Ishikawa (cell line): ENCODE results near the gene TLK1.
A peak's percentile ranks its signal among the peaks of the same experiment; 100 is the strongest.

ENCODE experiments used
- CEBPB ChIP-seq: IDR thresholded peaks from 2 replicates; pipeline ENCODE4 v1.6.1; 2012
- CREB1 ChIP-seq: IDR thresholded peaks from 2 replicates; pipeline ENCODE4 v1.6.1; 2012; ENCODE audit warnings: low read depth
- EP300 ChIP-seq: IDR thresholded peaks from 2 replicates; pipeline ENCODE4 v1.6.1; 2012; ENCODE audit warnings: borderline replicate concordance
- FOXM1 ChIP-seq: IDR thresholded peaks from 2 replicates; pipeline ENCODE4 v1.6.1; 2012; ENCODE audit warnings: low read depth, borderline replicate concordance
- RAD21 ChIP-seq: IDR thresholded peaks from 2 replicates; pipeline ENCODE4 v1.6.1; 2012; ENCODE audit warnings: low read depth
- TAF1 ChIP-seq: IDR thresholded peaks from 2 replicates; pipeline ENCODE4 v1.6.1; 2012; ENCODE audit warnings: low read depth, mild to moderate bottlenecking
- TEAD4 ChIP-seq: IDR thresholded peaks from 2 replicates; pipeline ENCODE4 v1.6.1; 2012
- YY1 ChIP-seq: IDR thresholded peaks from 2 replicates; pipeline ENCODE4 v1.6.1; 2012; ENCODE audit warnings: low read depth
- TF ChIP-seq, protein P1 (sequence below): IDR thresholded peaks from 2 replicates; pipeline ENCODE4 v1.6.1; 2012
- TF ChIP-seq, protein P2 (sequence below): IDR thresholded peaks from 2 replicates; pipeline ENCODE4 v1.6.1; 2012
- TF ChIP-seq, protein P3 (sequence below): IDR thresholded peaks from 2 replicates; pipeline ENCODE4 v1.6.1; 2012; ENCODE audit warnings: low read depth, mild to moderate bottlenecking

DNA sequence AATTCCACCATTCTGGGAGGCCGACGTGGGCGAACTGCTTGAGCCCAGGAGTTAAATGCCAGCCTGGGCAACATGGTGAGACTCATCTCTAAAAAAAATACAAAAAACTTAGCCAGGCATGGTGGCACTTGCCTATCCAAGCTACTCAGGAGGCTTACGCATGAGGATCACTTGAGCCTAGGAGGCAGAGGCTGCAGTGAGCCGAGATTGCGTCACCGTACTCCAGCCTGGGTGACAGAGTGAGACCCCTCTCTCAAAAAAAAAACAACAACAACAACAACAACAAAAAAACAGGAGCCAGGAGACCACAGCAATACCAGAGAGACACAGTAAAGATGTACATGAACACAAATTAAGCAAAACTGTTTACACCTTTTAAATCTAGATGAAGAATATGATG lies 52.9 kb downstream of the TLK1 start:
- TF ChIP-seq TAF1 (no peak), EP300 (no peak), FOXM1 (no peak), CEBPB (0 out of 2 replicates have a peak, but pooled peaks have one; percentile 35), CREB1 (no peak), RAD21 (no peak), YY1 (no peak), TEAD4 (no peak)
- TF ChIP-seq, protein P1, sequence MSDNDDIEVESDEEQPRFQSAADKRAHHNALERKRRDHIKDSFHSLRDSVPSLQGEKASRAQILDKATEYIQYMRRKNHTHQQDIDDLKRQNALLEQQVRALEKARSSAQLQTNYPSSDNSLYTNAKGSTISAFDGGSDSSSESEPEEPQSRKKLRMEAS: no peak
- TF ChIP-seq, protein P2, sequence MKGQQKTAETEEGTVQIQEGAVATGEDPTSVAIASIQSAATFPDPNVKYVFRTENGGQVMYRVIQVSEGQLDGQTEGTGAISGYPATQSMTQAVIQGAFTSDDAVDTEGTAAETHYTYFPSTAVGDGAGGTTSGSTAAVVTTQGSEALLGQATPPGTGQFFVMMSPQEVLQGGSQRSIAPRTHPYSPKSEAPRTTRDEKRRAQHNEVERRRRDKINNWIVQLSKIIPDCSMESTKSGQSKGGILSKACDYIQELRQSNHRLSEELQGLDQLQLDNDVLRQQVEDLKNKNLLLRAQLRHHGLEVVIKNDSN: no peak
- TF ChIP-seq, protein P3, sequence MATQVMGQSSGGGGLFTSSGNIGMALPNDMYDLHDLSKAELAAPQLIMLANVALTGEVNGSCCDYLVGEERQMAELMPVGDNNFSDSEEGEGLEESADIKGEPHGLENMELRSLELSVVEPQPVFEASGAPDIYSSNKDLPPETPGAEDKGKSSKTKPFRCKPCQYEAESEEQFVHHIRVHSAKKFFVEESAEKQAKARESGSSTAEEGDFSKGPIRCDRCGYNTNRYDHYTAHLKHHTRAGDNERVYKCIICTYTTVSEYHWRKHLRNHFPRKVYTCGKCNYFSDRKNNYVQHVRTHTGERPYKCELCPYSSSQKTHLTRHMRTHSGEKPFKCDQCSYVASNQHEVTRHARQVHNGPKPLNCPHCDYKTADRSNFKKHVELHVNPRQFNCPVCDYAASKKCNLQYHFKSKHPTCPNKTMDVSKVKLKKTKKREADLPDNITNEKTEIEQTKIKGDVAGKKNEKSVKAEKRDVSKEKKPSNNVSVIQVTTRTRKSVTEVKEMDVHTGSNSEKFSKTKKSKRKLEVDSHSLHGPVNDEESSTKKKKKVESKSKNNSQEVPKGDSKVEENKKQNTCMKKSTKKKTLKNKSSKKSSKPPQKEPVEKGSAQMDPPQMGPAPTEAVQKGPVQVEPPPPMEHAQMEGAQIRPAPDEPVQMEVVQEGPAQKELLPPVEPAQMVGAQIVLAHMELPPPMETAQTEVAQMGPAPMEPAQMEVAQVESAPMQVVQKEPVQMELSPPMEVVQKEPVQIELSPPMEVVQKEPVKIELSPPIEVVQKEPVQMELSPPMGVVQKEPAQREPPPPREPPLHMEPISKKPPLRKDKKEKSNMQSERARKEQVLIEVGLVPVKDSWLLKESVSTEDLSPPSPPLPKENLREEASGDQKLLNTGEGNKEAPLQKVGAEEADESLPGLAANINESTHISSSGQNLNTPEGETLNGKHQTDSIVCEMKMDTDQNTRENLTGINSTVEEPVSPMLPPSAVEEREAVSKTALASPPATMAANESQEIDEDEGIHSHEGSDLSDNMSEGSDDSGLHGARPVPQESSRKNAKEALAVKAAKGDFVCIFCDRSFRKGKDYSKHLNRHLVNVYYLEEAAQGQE: no peak
